GM21576 (cell line): ENCODE results near the gene POTEB.
"Not testable (repeated sequence)": the region's sequence is repeated elsewhere in the genome, so short reads cannot be mapped to it uniquely, and the experiment has no call there.

ENCODE experiments used
- ATAC-seq: cut with Tn5 transposase; IDR thresholded peaks from one replicate; pipeline ENCODE4 v1.9.1; 2021; ENCODE audit warnings: mild to moderate bottlenecking, moderate library complexity; ENCODE audit not compliant: unreplicated experiment

The POTEB gene

GRCh38 chr15:21877635-21878034 is at the start of gene POTEB:
TSS of gene POTEB (minus strand) at chr15:21877735. CDS start at chr15:21877246, 489 bp downstream.
- ATAC-seq = not testable (repeated sequence)

- not testable (repeated sequence) for ATAC-seq
These were observed 13.4 kb upstream of the POTEB start for GRCh38 chr15:21890955-21891354.

DNA sequence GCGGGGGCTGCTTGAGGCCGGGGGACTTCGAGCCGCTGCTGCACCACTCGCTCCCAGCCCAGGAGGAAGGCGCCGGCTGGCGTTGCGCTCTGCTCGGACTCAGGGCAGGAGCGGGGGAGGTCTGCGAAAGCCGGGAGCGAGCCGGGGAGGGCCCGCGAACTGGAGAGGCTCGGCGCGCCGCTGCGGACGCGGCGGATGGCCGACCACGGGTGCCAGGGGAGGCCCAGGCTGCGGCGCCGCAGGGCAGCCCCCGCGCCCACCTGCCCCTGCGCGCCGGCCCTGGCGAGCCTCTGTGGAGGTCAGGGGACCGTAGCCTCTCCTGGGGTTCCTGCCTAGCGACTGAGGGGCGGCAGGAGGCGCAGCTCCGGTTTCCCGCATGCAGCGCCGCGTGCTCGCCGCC is 12.0 kb upstream of the POTEB start:
- not testable (repeated sequence) for ATAC-seq

GRCh38 chr15:21838831-21839230 is 38.7 kb downstream of the POTEB start:
- not testable (repeated sequence) for ATAC-seq
